HG02885 (cell line): ENCODE measurements around the gene GTF3C2.

ENCODE experiments used
- ATAC-seq: cut with Tn5 transposase; IDR thresholded peaks from one replicate; pipeline ENCODE4 v1.9.1; 2021; ENCODE audit warnings: mild to moderate bottlenecking; ENCODE audit not compliant: unreplicated experiment, poor library complexity

The GTF3C2 gene

DNA sequence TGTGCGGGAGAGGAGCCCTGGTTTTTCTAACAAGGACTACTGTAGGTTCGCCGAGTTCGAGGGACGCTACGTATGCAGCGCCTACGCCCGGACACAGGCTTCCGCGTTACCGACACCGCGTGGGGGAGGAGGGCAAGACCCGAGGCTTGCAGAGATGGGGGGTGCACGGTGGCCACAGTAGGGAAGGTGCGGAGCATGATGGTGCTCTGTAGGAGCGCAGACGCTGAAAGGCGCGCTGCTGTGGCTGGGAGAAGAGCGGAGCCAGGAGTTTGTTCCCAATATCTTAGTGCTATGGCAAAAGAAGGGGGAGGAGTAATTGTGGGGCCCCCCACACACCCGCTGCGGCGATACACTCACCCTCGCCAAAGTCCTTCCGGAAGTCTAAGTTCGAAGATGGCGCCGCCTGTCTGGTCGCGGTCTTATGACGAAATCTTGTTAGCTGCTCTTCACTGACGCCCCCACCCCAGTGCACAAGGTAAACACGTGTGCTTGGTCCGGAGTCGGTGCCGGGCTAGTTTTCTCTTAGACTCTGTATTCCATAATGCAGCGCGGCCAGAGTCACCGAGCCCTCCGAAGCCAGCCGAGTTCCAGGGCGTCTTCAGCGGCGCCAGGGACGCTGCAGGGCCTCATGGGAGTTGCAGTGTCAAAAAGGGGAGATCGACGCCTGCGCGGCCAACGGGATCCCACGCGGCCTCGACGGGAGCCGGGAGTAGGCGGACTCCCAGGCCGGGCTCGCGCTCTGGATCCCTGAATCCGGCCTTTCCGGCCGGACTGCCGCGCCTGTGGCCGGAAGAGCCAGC, at the start of gene GTF3C2:
GTF3C2 (minus strand) TSS at position 383 of the 800 bp plus-strand sequence. CDS start 13,210 bp downstream, outside the sequence.
- peak; percentile 86 for ATAC-seq

GRCh38 chr2:27400348-27401135, 44.0 kb upstream of the GTF3C2 start:
- no peak for ATAC-seq

GRCh38 chr2:27398962-27399361, 42.4 kb upstream of the GTF3C2 start:
- no peak for ATAC-seq

- ATAC-seq: no peak
Measured at GRCh38 chr2:27393225-27393624, 36.7 kb upstream of the GTF3C2 start.

DNA sequence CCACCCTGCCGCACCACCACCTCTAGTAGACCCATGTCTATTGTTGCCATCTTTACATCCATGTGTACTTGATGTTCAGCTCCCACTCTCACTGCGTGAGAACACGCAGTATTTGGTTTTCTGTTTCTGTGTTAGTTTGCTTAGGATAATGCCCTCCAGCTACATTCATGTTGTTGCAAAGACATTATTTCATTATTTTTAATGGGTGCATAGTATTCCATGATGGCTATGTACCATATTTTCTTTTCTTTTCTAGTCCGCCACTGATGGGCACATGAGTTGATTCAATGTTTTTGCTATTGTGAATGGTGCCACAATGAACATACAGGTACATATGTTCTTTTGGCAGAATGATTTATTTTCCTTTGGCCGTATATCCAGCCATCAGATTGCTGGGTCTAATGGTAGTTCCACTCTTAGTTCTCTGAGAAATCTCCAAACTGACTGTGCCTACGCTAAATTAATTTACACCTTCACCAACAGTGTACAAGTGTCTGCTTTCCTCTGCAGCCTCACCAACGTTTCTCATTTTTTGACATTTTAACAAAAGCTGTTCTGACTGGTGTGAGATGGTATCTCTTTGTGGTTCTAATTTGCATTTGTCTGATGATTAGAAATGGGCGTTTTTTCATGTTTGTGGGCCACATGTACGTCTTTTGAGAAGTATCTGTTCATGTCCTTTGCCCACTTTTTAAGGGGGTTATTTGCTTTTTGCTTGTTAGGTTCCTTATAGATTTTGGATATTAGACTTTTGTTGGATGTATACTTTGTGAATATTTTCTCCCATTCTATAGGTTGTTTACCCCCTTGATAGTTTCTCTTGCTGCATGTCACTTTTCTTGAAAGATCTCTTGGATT, 34.5 kb upstream of the GTF3C2 start:
- ATAC-seq: no peak

- ATAC-seq: no peak
Measured at GRCh38 chr2:27381577-27382181, 25.1 kb upstream of the GTF3C2 start.

GRCh38 chr2:27380626-27381545, 24.3 kb upstream of the GTF3C2 start, which contains the start of gene ZNF513:
Gene ZNF513, minus strand, starts transcription at chr2:27380734. Its CDS starts 208 bp downstream, at chr2:27380526.
- ATAC-seq: peak; percentile 92

- peak; percentile 40 for ATAC-seq
Measured at GRCh38 chr2:27379836-27380625, 23.5 kb upstream of the GTF3C2 start.

DNA sequence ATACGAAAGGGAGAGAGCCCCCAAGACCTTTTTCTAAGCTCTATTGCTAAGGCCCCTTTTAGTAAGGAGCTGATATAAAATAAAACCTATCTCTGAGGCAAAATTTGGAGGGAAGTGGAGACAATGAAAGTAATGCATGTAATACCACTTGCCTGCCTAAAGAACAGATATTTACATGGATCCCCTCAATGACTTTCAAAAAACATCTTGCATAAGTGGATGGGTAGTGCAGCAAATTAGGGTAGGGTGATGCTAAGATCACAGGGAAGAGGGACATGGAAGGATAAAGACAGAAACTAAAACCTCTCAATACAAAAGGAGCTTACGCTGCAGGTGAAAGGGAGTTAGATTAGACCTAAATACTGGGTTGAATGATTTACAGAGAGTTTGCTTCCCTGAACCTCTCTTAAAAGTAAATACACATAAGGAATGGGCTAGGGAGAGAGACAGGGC, 22.8 kb upstream of the GTF3C2 start:
- ATAC-seq: no peak

GRCh38 chr2:27378809-27379290, 22.3 kb upstream of the GTF3C2 start:
- no peak for ATAC-seq

DNA sequence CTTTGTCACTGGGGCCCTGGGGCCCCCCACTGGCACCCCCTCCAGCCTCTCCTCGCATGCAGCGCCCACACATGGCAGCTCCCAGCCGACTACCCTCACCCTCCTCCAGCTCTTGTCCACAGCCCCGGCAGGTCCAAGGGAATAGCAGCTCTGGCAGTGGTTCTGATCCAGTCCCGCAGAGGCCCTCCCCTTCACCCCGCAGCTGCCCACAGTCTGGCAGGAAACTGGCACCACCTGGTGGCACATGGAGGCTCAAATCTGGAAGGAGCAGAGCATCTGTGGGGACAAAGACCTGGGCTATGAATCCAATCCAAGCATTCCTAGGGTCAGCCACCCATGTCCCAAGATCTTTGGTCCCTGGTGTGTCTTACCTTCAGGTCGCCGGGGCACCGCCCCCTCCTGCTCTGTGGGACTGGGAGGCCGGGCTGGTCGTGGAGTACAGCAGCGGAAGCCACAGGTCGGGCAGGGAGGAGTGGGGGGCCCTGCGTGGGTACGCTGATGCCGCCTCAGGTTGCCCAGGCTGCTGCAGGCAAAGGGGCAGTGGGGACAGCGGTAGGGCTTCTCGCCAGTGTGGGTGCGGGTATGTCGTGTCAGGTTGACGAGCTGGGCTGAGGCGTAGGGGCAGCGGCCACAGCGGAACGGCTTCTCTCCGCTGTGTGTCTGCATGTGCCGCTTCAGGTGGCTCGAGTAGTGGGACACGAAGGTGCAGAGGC, 21.7 kb upstream of the GTF3C2 start:
- no peak for ATAC-seq

- no peak for ATAC-seq
Measured at GRCh38 chr2:27377618-27378095, 21.1 kb upstream of the GTF3C2 start.

DNA sequence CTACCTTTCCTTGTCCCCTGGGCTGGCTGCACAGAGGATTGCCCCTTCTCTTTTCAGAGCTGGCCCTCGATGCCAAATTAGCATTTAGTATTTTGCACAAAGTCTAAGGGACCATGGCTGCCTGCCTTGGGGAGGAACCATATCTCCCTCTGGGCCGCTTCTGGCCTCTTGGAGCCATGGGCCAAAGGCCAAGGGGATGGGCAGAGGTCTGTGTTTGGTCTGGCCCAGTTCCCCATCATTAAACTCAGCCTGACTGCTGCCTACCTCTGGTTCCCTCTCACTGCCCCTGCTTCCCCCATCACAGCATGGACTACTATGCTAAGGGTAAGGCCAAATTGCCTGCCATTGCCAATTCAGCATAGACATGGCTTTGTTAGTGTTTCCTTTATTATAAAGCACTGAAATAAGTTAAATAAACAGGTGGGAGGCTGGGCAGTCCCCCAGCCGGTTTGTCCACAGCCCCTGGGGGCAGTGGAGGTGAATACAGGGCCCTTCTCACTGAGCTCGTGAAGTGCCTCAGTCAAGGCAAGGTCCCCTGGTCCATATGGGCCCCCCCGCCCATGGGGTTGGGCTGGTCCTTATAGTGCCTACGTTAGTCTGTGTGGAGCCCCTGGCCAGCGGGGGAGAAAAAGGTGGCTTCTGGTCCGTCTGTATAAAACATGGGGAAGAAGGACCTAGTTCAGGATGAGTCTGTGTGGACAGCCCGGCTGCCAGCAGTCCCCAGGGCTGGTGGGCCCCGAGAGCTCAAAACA, 20.5 kb upstream of the GTF3C2 start:
- ATAC-seq: no peak

DNA sequence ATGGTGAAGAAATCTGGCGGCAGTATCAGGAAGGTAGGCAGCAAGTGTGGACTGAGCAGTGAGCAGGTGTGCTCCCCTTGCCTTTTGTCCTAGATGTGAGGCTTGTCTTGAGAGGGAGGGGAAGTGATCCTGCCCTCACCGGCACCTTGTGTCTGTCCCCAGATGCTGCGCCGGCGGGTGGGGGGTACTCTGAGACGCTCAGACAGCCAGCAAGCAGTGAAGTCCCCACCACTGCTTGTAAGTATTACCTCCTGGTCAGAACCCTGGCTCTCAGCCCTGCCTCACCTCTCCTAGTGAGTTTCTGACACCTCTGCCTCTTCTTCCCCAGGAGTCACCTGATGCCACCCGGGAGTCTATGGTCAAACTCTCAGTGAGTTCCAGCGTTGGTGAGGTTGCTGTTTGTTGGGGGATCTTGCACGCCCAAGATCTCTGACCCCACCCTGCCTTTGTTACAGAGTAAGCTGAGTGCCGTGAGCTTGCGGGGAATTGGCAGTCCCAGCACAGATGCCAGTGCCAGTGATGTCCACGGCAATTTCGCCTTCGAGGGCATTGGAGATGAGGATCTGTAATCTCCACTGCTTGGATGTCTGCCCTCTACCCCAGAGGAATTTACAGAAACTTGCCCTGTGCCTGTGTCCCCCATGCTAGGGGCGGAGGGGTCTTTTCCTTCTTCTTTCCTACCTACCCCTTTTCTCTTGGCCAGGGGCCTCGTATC, 19.7 kb upstream of the GTF3C2 start:
- no peak for ATAC-seq

DNA sequence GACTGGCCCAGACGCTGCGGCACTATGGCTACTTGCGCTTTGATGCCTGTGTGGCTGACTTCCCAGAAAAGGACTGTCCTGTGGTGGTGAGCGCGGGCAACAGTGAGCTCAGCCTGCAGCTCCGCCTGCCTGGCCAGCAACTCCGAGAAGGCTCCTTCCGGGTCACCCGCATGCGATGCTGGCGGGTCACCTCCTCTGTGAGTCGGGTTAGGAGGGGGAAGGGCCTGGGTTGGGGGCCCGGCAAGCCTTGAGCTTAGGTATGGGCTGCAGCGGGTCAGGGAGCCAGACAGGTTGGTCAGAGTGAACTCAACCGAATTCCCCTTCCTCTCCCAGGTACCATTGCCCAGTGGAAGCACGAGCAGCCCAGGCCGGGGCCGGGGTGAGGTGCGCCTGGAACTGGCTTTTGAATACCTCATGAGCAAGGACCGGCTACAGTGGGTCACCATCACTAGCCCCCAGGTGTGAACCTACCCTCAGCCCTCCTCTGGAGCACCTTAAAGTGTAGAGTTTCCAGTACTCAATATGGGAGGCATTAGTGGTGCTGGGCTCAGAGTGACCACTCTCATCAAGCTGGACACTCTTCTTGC, 19.0 kb upstream of the GTF3C2 start:
- no peak for ATAC-seq

DNA sequence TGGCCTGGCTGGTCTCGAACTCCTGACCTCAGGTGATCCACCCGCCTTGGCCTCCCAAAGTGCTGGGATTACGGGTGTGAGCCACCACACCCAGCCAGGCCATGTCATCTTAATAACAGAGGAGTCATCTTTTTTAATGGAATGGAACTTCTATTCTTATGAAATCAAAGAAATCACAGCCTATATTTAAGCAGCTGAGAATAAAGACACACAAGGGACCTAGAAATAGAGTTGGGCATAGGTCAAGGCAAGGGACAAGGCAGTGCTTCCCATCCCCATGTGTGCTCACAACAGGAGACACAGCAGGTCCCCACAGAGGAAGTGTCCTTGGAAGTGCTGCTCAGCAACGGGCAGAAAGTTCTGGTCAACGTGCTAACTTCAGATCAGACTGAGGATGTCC, 17.0 kb upstream of the GTF3C2 start:
- no peak for ATAC-seq
